ENCODE results near the gene STAT3.
"Not testable (repeated sequence)": the region's sequence is repeated elsewhere in the genome, so short reads cannot be mapped to it uniquely, and the experiment has no call there.

STAT3 gene

GRCh38 chr17:42312285-42313130 lies 75.7 kb downstream of the STAT3 start:
- DNase-seq, result peak; percentile 77

- no peak for DNase-seq
Observed at GRCh38 chr17:42312035-42312284, 76.3 kb downstream of the STAT3 start.

- DNase-seq, result peak; percentile 91
Observed at GRCh38 chr17:42311240-42312034, 76.8 kb downstream of the STAT3 start.

GRCh38 chr17:42310787-42311215 lies 77.4 kb downstream of the STAT3 start:
- DNase-seq, result no peak

- no peak for DNase-seq
Observed at GRCh38 chr17:42309986-42310786, 78.1 kb downstream of the STAT3 start.

- DNase-seq, result no peak
Observed at GRCh38 chr17:42309142-42309541, 79.1 kb downstream of the STAT3 start.

GRCh38 chr17:42308446-42308845 lies 79.8 kb downstream of the STAT3 start:
- DNase-seq, result no peak

- DNase-seq, result no peak
Observed at GRCh38 chr17:42307362-42307927, 80.8 kb downstream of the STAT3 start.

- no peak for DNase-seq
Observed at GRCh38 chr17:42306385-42306667, 81.9 kb downstream of the STAT3 start.

GRCh38 chr17:42305543-42306384 lies 82.5 kb downstream of the STAT3 start:
- no peak for DNase-seq

GRCh38 chr17:42305031-42305330 lies 83.3 kb downstream of the STAT3 start:
- DNase-seq, result not testable (repeated sequence)

GRCh38 chr17:42304187-42305030 lies 83.8 kb downstream of the STAT3 start:
- no peak for DNase-seq

GRCh38 chr17:42303694-42304093 lies 84.5 kb downstream of the STAT3 start:
- DNase-seq, result no peak

- DNase-seq, result no peak
Observed at GRCh38 chr17:42301022-42301421, 87.2 kb downstream of the STAT3 start.

GRCh38 chr17:42299913-42300312 lies 88.3 kb downstream of the STAT3 start:
- DNase-seq, result not testable (repeated sequence)

GRCh38 chr17:42299361-42299760 lies 88.9 kb downstream of the STAT3 start:
- DNase-seq, result not testable (repeated sequence)

GRCh38 chr17:42297775-42298174 lies 90.5 kb downstream of the STAT3 start:
- DNase-seq, result not testable (repeated sequence)

GRCh38 chr17:42296012-42296411 lies 92.2 kb downstream of the STAT3 start:
- no peak for DNase-seq

- DNase-seq, result no peak
Observed at GRCh38 chr17:42294469-42295398, 93.5 kb downstream of the STAT3 start.

GRCh38 chr17:42291129-42291528 lies 97.1 kb downstream of the STAT3 start:
- DNase-seq, result no peak
